Lower leg skin (tissue), 3 donors: ENCODE results near the gene ZC3H18.

Experiments
- CTCF ChIP-seq, 3 donors: fragments of 450-650 bp; IDR thresholded peaks; one replicate each; pipeline ENCODE4 v1.5.1; 2016; ENCODE audit warnings: antibody characterized with exemption in 3 of 3, mild to moderate bottlenecking in 3 of 3, moderate library complexity in 2 of 3
- POLR2A ChIP-seq, 2 donors: fragments of 450-650 bp; IDR thresholded peaks; one replicate each; pipeline ENCODE4 v1.6.1; 2016 to 2017; ENCODE audit warnings: antibody characterized with exemption in 2 of 2, mild to moderate bottlenecking in 1 of 2, moderate library complexity in 1 of 2

GRCh38 chr16:88649924-88650748, 79.9 kb downstream of the ZC3H18 start:
- TF ChIP-seq POLR2A (IDR thresholded peaks at IDR 0.05) (no peak), CTCF (IDR thresholded peaks at IDR 0.05) (no peak)
